OCI-LY3 (cell line): ENCODE measurements around the gene TRDN.

Source experiments
- EZH2phosphoT487 ChIP-seq: fragments of 200-600 bp; shearing (Covaris generic); IDR thresholded peaks from 2 replicates; pipeline ENCODE4 v1.6.1; 2018; ENCODE audit warnings: antibody characterized with exemption, mixed run types, low read depth
- TF ChIP-seq, protein P1 (sequence below): fragments of 200-600, 300-600 bp; sonication (generic); IDR thresholded peaks from 2 replicates; pipeline ENCODE4 v1.5.1; 2014; ENCODE audit warnings: antibody characterized with exemption, low read length, low read depth

- TF ChIP-seq, protein P1, sequence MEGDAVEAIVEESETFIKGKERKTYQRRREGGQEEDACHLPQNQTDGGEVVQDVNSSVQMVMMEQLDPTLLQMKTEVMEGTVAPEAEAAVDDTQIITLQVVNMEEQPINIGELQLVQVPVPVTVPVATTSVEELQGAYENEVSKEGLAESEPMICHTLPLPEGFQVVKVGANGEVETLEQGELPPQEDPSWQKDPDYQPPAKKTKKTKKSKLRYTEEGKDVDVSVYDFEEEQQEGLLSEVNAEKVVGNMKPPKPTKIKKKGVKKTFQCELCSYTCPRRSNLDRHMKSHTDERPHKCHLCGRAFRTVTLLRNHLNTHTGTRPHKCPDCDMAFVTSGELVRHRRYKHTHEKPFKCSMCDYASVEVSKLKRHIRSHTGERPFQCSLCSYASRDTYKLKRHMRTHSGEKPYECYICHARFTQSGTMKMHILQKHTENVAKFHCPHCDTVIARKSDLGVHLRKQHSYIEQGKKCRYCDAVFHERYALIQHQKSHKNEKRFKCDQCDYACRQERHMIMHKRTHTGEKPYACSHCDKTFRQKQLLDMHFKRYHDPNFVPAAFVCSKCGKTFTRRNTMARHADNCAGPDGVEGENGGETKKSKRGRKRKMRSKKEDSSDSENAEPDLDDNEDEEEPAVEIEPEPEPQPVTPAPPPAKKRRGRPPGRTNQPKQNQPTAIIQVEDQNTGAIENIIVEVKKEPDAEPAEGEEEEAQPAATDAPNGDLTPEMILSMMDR = no peak
- no peak for TF ChIP-seq EZH2phosphoT487
These were observed 313.1 kb downstream of the TRDN start for GRCh38 chr6:123323452-123324329.
